Measurements from ENCODE around the gene ZNF581. TPM values are rescaled to one million over a fixed set of nuclear protein-coding genes. Genes with fewer than 3 reads are reported as not detected.

ZNF581 gene
- total and polyA plus RNA-seq, 5 donors from 2014 or later, result 23.7 to 36.6 (median 33.8) TPM

DNA sequence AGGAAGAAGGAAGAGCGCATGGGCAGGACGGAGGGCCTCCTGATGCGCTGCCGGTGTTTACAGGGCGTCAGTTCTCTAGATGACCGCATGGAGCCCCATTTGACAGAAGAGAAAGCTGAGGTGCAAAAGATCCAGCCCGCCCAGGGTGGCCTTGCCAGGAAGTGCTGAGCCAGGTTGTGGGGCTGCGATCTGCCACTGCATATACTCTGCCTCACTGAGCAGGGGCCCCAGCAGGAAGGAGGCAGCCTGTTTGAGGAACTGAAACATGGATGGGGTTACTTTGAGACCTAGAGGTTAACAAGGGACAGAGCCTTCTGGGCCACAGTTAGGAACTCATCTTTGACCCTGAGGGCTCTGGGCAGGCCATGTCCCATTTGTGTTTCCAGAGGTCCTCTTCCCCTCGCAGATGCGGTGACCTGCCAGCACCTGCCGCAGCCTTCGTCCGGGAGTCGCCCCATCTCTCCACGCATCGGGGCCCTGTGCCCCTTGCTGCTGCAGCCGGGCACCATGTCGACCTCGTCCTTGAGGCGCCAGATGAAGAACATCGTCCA lies 34.7 kb downstream of the ZNF581 start:
- no peak for DNase-seq
- Histone ChIP-seq H3K4me3 (ENCODE audit: low read depth, low read length) (no peak overlapping the region), H3K36me3 (ENCODE audit: control insufficient read depth, insufficient read depth, low read length) (peaks cover 52% of the 10 kb centered on the region), H3K27me3 (ENCODE audit: control insufficient read depth, insufficient read depth, low read length) (no peaks in the 10 kb centered on the region), H3K4me1 (ENCODE audit: control insufficient read depth, insufficient read depth, low read length, poor library complexity, severe bottlenecking) (peaks cover 44% of the 10 kb centered on the region), H3K9me3 (ENCODE audit: control insufficient read depth in 2 of 2, low read length in 2 of 2) (no peaks in the 10 kb centered on the region), H3K27ac (ENCODE audit: insufficient read depth, low read length, poor library complexity, severe bottlenecking) (no peak overlapping the region)
- Mint-ChIP-seq H3K27ac (peak overlapping the region in 2 of 3 donors; percentile 38 to 92), H3K9me3 (peaks cover 0 to 3% (median 0%) of the 10 kb centered on the region in 7 donors), H3K36me3 (peaks cover 14% of the 10 kb centered on the region), H3K27me3 (no peaks in the 10 kb centered on the region), H3K4me1 (peaks cover 14 to 62% (median 28%) of the 10 kb centered on the region in 4 donors), H3K4me3 (peak overlapping the region in 2 of 4 donors; percentile 65 to 94)
- no peak for ATAC-seq (ENCODE audit: low read depth in 2 of 2)

GRCh38 chr19:55679343-55680257 lies 36.2 kb downstream of the ZNF581 start:
- H3K9me3 Mint-ChIP-seq, result peaks cover 0 to 3% (median 0%) of the 10 kb centered on the region in 7 donors
- ATAC-seq (ENCODE audit: low read depth in 2 of 2), result no peak
- no peaks in the 10 kb centered on the region for H3K27me3 Mint-ChIP-seq
- peaks cover 40% of the 10 kb centered on the region for H3K4me1 ChIP-seq (ENCODE audit: control insufficient read depth, insufficient read depth, low read length, poor library complexity, severe bottlenecking)
- peaks cover 60% of the 10 kb centered on the region for H3K36me3 ChIP-seq (ENCODE audit: control insufficient read depth, insufficient read depth, low read length)
- peaks cover 14% of the 10 kb centered on the region for H3K36me3 Mint-ChIP-seq
- no peaks in the 10 kb centered on the region for H3K9me3 ChIP-seq (ENCODE audit: control insufficient read depth in 2 of 2, low read length in 2 of 2)
- DNase-seq, result no peak
- peak overlapping the region in 2 of 3 donors; percentile 31 to 91 for H3K27ac Mint-ChIP-seq
- H3K4me3 ChIP-seq (ENCODE audit: low read depth, low read length), result no peak overlapping the region
- H3K27ac ChIP-seq (ENCODE audit: insufficient read depth, low read length, poor library complexity, severe bottlenecking), result no peak overlapping the region
- H3K4me1 Mint-ChIP-seq, result peaks cover 14 to 59% (median 27%) of the 10 kb centered on the region in 4 donors
- H3K4me3 Mint-ChIP-seq, result peak overlapping the region in 2 of 4 donors; percentile 29 to 68
- no peaks in the 10 kb centered on the region for H3K27me3 ChIP-seq (ENCODE audit: control insufficient read depth, insufficient read depth, low read length)

GRCh38 chr19:55680339-55681130 lies 37.1 kb downstream of the ZNF581 start:
- peaks cover 69% of the 10 kb centered on the region for H3K36me3 ChIP-seq (ENCODE audit: control insufficient read depth, insufficient read depth, low read length)
- Mint-ChIP-seq H3K27ac (no peak overlapping the region), H3K36me3 (peaks cover 12% of the 10 kb centered on the region), H3K4me3 (peak overlapping the region in 1 of 4 donors; percentile 29), H3K27me3 (no peaks in the 10 kb centered on the region), H3K4me1 (peaks cover 10 to 56% (median 28%) of the 10 kb centered on the region in 4 donors), H3K9me3 (peaks cover 0 to 3% (median 0%) of the 10 kb centered on the region in 7 donors)
- H3K4me3 ChIP-seq (ENCODE audit: low read depth, low read length), result no peak overlapping the region
- no peaks in the 10 kb centered on the region for H3K9me3 ChIP-seq (ENCODE audit: control insufficient read depth in 2 of 2, low read length in 2 of 2)
- no peak for ATAC-seq (ENCODE audit: low read depth in 2 of 2)
- no peak for DNase-seq
- peaks cover 36% of the 10 kb centered on the region for H3K4me1 ChIP-seq (ENCODE audit: control insufficient read depth, insufficient read depth, low read length, poor library complexity, severe bottlenecking)
- no peaks in the 10 kb centered on the region for H3K27me3 ChIP-seq (ENCODE audit: control insufficient read depth, insufficient read depth, low read length)
- H3K27ac ChIP-seq (ENCODE audit: insufficient read depth, low read length, poor library complexity, severe bottlenecking), result no peak overlapping the region

DNA sequence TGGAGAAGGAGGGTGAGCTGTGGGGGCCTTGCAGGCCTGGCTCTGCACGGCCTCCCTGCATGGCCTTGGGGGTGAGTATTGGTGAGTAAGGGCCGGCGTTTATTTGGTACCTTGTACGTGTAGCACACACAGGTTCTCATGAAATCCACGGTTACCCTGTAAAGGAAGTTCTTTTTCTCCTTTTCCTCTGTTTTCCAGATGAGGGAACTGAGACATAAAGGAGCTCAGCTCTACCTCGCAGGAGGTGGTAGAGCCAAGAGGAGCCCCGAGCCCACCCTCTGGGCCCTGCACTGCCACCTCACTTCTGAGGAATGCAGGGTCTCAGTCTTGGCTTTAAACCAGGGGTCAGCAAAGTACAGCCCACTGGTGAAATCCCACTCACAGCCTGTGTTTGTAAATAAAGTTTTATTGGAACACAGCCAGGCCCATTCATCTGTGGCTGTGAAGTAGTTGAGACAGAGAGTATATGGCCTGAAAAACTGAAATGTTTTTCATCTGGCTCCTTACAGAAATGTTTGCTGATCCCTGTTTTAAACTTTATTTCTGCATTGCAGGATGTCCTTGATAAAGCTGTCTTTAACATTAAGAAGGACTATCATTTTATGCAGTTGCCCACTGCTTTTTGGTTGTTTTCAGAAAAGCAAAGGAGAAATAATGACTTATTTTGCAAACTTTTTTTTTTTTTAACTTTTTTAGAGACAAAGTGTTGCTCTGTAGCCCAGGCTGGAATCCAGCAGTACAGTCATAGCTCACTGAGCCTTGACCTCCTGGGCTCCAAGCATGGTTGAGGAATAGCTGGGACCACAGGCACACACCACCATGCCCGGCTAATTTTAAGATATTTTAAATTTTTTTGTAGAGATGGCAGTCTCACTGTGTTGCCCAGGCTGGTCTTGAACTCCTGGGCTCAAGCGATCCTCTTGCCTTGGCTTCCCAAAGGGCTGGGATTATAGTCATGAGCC lies 38.0 kb downstream of the ZNF581 start:
- Histone ChIP-seq H3K4me1 (ENCODE audit: control insufficient read depth, insufficient read depth, low read length, poor library complexity, severe bottlenecking) (peaks cover 27% of the 10 kb centered on the region), H3K27ac (ENCODE audit: insufficient read depth, low read length, poor library complexity, severe bottlenecking) (no peak overlapping the region), H3K9me3 (ENCODE audit: control insufficient read depth in 2 of 2, low read length in 2 of 2) (no peaks in the 10 kb centered on the region), H3K4me3 (ENCODE audit: low read depth, low read length) (no peak overlapping the region), H3K36me3 (ENCODE audit: control insufficient read depth, insufficient read depth, low read length) (peaks cover 77% of the 10 kb centered on the region), H3K27me3 (ENCODE audit: control insufficient read depth, insufficient read depth, low read length) (no peaks in the 10 kb centered on the region)
- Mint-ChIP-seq H3K4me3 (no peak overlapping the region), H3K27me3 (no peaks in the 10 kb centered on the region), H3K36me3 (peaks cover 11% of the 10 kb centered on the region), H3K27ac (no peak overlapping the region), H3K4me1 (peaks cover 2 to 55% (median 20%) of the 10 kb centered on the region in 4 donors), H3K9me3 (peaks cover 0 to 3% (median 0%) of the 10 kb centered on the region in 7 donors)
- ATAC-seq (ENCODE audit: low read depth in 2 of 2) (no peak), DNase-seq (no peak)

GRCh38 chr19:55683449-55684261 lies 40.2 kb downstream of the ZNF581 start:
- ATAC-seq (ENCODE audit: low read depth in 2 of 2) (no peak), DNase-seq (no peak)
- no peaks in the 10 kb centered on the region for H3K9me3 Mint-ChIP-seq
- Histone ChIP-seq H3K4me1 (ENCODE audit: control insufficient read depth, insufficient read depth, low read length, poor library complexity, severe bottlenecking) (peaks cover 11% of the 10 kb centered on the region), H3K4me3 (ENCODE audit: low read depth, low read length) (no peak overlapping the region), H3K27ac (ENCODE audit: insufficient read depth, low read length, poor library complexity, severe bottlenecking) (no peak overlapping the region), H3K9me3 (ENCODE audit: control insufficient read depth in 2 of 2, low read length in 2 of 2) (no peaks in the 10 kb centered on the region), H3K36me3 (ENCODE audit: control insufficient read depth, insufficient read depth, low read length) (peaks cover 71% of the 10 kb centered on the region), H3K27me3 (ENCODE audit: control insufficient read depth, insufficient read depth, low read length) (no peaks in the 10 kb centered on the region)
- H3K27me3 Mint-ChIP-seq, result no peaks in the 10 kb centered on the region
- peaks cover 0 to 41% (median 11%) of the 10 kb centered on the region in 4 donors for H3K4me1 Mint-ChIP-seq
- H3K4me3 Mint-ChIP-seq, result peak overlapping the region in 2 of 4 donors; percentile 13 to 21
- H3K36me3 Mint-ChIP-seq, result peaks cover 7% of the 10 kb centered on the region
- no peak overlapping the region for H3K27ac Mint-ChIP-seq

GRCh38 chr19:55684946-55685681 lies 41.7 kb downstream of the ZNF581 start:
- Histone ChIP-seq H3K4me3 (ENCODE audit: low read depth, low read length) (no peak overlapping the region), H3K4me1 (ENCODE audit: control insufficient read depth, insufficient read depth, low read length, poor library complexity, severe bottlenecking) (peaks cover 8% of the 10 kb centered on the region), H3K9me3 (ENCODE audit: control insufficient read depth in 2 of 2, low read length in 2 of 2) (no peaks in the 10 kb centered on the region), H3K36me3 (ENCODE audit: control insufficient read depth, insufficient read depth, low read length) (peaks cover 63% of the 10 kb centered on the region), H3K27ac (ENCODE audit: insufficient read depth, low read length, poor library complexity, severe bottlenecking) (no peak overlapping the region), H3K27me3 (ENCODE audit: control insufficient read depth, insufficient read depth, low read length) (no peaks in the 10 kb centered on the region)
- H3K4me1 Mint-ChIP-seq, result peaks cover 0 to 26% (median 7%) of the 10 kb centered on the region in 4 donors
- no peaks in the 10 kb centered on the region for H3K27me3 Mint-ChIP-seq
- H3K4me3 Mint-ChIP-seq, result no peak overlapping the region
- H3K36me3 Mint-ChIP-seq, result peaks cover 5% of the 10 kb centered on the region
- no peak for ATAC-seq (ENCODE audit: low read depth in 2 of 2)
- no peaks in the 10 kb centered on the region for H3K9me3 Mint-ChIP-seq
- DNase-seq, result no peak
- peak overlapping the region in 1 of 3 donors; percentile 41 for H3K27ac Mint-ChIP-seq
